Prostate gland (tissue), 2 donors: Measurements from ENCODE around the gene PHF10.

Source experiments
- POLR2A ChIP-seq: fragments of 450-650 bp; IDR thresholded peaks from one replicate; pipeline ENCODE4 v1.6.1; 2016; ENCODE audit warnings: antibody characterized with exemption, mild to moderate bottlenecking
- TF ChIP-seq, protein P1 (sequence below), 4 experiments: fragments of 200-600 bp in 2 of 4; fragments of 450-650 bp in 2 of 4; sonication (generic) in 2 of 4; IDR thresholded peaks; 1 replicate in 3 of 4; 2 replicates in 1 of 4; pipeline ENCODE4 v1.5.1; 2016 to 2019; ENCODE audit warnings: antibody characterized with exemption in 4 of 4, mild to moderate bottlenecking in 2 of 4, moderate library complexity in 2 of 4

DNA sequence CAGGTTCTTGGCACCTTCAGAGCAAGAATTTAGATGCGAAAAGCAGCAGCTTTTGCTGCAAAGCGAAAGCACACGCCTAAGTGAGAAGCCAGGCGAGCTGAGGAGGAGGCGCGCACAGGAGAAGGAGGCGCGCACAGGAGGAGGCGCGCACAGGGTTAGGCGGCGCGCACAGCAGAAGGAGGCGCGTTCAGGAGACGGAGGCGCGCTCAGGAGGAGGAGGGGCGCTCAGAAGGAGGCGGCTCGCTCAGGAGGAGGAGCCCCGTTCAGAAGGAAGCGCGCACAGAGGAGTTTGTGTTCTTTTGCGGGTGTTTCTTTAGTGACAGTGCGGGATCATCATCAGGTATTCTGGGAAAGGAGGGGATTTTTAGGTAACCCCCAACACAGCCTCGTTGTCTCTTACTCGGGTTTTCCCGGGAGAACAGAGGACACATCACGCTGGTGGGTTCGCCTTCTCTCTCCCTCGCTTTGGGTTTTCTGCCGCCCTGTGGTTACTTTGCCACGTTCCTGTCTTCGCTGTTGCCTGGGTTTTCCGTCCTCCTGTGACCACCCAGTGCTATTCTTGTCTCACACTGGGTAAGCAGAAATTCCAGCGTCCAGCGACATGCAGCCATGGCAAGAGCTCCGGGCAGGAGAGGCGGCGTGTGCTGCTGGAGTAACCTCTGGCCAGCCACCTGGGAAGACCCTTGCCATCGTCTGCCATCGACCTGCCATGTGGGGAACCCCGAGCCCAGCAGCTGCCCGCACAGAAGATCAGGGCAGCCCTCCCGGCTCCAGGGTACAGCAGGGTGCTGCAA lies 69.5 kb downstream of the PHF10 start:
- TF ChIP-seq, protein P1, sequence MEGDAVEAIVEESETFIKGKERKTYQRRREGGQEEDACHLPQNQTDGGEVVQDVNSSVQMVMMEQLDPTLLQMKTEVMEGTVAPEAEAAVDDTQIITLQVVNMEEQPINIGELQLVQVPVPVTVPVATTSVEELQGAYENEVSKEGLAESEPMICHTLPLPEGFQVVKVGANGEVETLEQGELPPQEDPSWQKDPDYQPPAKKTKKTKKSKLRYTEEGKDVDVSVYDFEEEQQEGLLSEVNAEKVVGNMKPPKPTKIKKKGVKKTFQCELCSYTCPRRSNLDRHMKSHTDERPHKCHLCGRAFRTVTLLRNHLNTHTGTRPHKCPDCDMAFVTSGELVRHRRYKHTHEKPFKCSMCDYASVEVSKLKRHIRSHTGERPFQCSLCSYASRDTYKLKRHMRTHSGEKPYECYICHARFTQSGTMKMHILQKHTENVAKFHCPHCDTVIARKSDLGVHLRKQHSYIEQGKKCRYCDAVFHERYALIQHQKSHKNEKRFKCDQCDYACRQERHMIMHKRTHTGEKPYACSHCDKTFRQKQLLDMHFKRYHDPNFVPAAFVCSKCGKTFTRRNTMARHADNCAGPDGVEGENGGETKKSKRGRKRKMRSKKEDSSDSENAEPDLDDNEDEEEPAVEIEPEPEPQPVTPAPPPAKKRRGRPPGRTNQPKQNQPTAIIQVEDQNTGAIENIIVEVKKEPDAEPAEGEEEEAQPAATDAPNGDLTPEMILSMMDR (IDR thresholded peaks at IDR 0.05), result peak in 2 of 4 experiments; percentile 19 to 41
- peak; percentile 19 for TF ChIP-seq POLR2A
